ENCODE results near the gene PXDC1.
A peak's percentile ranks its signal among the peaks of the same experiment; 100 is the strongest.

DNA sequence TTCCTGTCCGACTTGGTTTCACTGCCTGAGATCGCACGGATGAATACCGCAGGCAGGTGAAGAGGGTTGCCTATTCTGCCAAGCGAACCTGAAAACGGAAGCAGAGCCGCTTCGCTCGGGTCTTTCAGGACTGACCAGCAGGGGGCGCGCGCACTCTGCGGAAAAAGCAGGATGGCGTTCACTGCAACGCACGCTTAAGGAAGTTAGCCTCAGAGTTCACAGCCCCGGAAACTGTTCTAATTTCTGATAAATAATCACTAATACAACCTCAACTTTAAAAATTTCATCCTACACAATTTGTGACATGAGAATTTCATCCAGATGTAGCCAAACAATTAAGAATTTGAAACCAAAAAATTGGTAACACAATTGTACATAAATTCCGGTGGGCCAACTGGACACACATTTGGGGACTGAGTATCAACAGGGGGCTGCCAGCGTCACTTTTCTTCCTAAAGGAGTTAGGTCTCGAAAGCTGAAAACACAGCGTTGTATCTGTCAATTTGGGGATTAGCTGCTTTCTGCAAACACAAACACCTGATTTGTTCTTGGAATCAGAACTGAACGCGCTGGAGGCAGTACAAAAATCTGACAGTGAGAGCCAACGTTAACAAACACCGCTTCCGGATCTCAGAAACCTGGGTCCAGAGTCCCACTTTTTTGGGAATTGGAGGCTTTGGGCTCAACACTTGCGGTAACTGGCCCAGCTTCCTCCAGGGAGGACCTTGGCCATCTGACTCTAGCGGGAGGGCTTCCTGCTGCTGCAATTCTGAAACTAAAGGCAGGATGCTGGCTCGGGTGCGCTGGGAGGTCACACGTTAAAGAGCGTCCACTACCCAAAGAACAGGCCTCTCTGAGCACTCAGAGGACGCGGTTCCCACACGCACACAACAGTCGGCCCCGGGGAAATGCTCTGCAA lies 8.8 kb downstream of the PXDC1 start:
- TF ChIP-seq, protein P1, sequence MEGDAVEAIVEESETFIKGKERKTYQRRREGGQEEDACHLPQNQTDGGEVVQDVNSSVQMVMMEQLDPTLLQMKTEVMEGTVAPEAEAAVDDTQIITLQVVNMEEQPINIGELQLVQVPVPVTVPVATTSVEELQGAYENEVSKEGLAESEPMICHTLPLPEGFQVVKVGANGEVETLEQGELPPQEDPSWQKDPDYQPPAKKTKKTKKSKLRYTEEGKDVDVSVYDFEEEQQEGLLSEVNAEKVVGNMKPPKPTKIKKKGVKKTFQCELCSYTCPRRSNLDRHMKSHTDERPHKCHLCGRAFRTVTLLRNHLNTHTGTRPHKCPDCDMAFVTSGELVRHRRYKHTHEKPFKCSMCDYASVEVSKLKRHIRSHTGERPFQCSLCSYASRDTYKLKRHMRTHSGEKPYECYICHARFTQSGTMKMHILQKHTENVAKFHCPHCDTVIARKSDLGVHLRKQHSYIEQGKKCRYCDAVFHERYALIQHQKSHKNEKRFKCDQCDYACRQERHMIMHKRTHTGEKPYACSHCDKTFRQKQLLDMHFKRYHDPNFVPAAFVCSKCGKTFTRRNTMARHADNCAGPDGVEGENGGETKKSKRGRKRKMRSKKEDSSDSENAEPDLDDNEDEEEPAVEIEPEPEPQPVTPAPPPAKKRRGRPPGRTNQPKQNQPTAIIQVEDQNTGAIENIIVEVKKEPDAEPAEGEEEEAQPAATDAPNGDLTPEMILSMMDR (conservative IDR thresholded peaks at IDR 0.05; ENCODE audit: low read length): peak; percentile 92
- no peak for TF ChIP-seq EZH2phosphoT487 (IDR thresholded peaks at IDR 0.05; ENCODE audit: borderline replicate concordance)

All from Loucy (cell line).